GM18861 (cell line): Measurements from ENCODE around the gene RRAD.
"Not testable (repeated sequence)": the region's sequence is repeated elsewhere in the genome, so short reads cannot be mapped to it uniquely, and the experiment has no call there.

Experiments
- ATAC-seq: cut with Tn5 transposase; IDR thresholded peaks from one replicate; pipeline ENCODE4 v1.9.1; 2021; ENCODE audit not compliant: unreplicated experiment

Gene RRAD

DNA sequence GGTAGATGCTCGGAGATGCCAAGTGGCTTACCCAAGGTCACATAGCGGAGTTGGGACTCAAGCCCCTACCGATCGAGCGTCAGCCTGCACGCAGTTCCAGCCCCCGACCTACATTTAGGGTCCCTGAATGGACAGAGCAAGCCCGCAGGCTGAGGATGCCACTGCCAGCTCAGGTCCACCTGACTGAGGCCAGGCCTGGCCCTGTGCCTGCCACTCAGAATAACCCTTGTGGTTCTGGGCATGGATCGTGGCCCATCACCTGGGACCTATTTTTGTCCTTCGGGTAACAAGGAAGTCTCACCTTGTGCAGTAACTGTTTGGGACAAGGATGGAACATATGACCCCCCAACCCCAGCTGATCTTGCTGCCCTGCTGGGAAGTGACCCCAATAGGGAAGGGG, 23.7 kb downstream of the RRAD start:
- no peak for ATAC-seq

- no peak for ATAC-seq
Measured at GRCh38 chr16:66900721-66901441, 24.5 kb downstream of the RRAD start.

DNA sequence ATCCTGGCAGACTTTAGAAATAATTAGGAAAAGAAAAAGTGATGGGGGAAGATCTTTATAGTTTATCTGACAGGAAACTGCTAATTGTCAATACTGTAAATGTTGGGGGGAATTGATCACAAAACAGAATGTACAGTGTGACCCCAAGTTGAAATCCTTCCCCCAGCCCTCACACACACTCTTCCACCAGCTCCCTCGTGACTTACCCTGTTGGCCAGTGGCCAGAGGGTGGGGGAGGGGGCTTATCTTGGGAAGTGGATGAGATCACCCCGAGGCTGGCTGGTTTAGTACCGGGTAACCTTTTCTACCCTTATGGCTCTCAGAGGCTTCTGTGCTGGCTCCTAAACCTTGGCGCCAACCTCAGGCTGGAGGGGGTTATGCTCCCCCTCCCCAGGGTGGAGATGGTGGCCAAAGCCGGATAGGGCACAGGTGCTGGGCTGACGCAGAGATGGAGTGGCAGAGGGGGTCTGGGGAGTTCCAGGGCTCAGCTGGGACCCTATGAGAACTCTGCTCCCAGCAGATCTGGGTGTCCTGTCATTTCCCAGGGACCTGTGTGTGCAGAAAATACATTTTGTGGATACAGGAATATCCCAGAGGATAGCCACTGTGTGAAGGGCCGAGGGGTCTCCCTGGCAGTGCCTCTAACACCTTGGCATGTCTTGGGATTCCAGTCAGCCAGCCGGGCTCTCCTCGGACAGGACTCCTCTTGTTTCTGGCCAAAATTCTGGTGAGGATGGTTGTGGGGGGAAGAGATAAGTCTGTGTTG, 25.2 kb downstream of the RRAD start:
- ATAC-seq, result no peak

- no peak for ATAC-seq
Measured at GRCh38 chr16:66899310-66899944, 25.9 kb downstream of the RRAD start.

GRCh38 chr16:66898933-66899309, 26.4 kb downstream of the RRAD start:
- ATAC-seq, result no peak

DNA sequence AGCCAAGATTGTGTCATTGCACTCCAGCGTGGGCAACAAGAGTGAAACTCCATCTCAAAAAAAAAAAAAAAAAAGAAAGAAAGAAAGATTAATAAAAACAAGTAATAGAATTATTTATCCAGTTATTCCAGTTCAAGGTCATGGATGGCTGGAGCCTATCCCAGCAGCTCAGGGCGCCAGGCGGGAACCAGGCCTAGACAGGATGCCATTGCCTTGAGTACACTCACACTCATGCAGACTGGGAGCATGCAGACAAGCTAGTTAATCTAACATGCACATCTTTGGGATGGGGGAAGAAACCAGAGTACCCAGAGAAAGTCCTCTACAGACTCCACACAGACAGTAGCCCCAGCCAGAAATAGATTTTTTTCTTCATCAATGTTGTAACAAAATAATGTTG, 27.1 kb downstream of the RRAD start:
- no peak for ATAC-seq

- ATAC-seq, result not testable (repeated sequence)
Measured at GRCh38 chr16:66896682-66897081, 28.7 kb downstream of the RRAD start.

- ATAC-seq, result no peak
Measured at GRCh38 chr16:66895999-66896398, 29.3 kb downstream of the RRAD start.

GRCh38 chr16:66895689-66895979, 29.7 kb downstream of the RRAD start:
- no peak for ATAC-seq

DNA sequence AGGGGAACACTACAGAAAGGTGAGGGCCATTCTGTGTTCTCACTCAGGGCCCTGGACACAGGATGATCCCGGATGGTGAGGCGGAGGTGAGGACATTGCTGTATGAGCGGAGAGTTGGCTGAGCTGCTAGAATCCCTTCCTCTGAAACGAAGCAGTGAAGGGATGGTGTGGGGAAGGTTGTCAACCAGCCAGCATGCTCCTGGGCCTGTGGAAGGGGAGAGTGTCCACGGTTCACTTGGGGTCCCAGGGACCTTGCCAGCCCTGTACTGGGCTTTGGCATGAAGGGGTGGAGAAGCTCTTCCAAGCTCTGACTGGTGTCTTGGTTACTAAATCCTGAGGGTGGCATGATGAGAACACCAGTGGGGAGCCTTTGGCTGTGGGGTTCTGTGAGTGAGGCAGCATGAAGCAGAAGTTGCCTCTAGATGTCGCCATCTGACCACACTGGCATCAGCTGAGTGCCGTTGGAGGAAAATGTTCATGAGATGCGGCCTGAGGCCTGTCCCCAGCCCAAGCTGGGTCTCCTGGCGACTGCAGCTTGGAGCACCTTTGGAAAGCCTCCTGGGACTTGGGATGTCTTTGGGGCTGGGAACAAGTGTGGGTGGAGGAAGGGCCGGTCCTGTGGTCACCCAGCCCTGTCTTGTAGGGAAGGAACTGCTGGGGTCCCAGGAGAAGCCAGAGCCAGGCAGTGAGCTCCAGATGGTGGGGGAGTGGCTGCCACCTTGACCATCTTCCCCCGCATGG, 30.2 kb downstream of the RRAD start:
- ATAC-seq, result no peak

GRCh38 chr16:66894055-66894454, 31.3 kb downstream of the RRAD start:
- no peak for ATAC-seq

GRCh38 chr16:66891797-66892196, 33.5 kb downstream of the RRAD start:
- ATAC-seq, result no peak

- ATAC-seq, result no peak
Measured at GRCh38 chr16:66891360-66891759, 34.0 kb downstream of the RRAD start.

DNA sequence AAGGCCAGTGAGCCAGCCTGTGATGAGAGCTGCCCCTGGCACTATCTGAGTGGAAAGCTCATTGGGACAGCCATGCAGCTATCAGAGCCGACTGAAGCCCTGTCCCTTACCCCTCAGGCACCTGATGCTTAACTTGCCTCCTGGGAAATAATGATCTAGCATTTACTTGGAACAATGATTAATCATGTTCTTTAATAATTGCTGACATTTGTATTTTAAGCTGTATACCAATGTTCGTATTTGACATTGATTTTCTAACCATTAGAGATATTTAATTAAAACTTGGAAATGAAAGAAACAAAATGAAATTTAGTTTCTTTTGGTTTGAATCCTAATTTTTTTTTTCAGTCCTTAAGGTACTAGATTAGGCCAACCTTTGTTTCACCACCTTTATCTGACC, 34.5 kb downstream of the RRAD start:
- no peak for ATAC-seq

DNA sequence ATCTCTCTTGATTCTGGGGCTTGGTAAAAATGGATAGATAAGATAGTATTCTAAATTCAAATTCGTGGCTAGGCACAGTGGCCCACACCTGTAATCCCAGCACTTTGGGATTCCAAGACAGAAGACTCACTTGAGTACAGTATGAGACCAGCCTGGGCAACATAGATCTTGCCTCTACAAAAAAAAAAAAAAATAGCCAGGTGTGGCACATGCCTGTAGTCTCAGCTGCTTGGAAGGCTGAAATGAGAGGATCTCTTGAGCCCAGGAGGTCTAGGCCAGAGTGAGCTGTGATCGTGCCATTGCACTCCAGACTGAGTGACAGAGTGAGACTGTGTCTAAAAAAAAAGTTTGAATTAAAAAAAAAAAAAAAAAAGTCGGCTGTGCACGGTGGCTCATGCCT, 35.7 kb downstream of the RRAD start:
- no peak for ATAC-seq

DNA sequence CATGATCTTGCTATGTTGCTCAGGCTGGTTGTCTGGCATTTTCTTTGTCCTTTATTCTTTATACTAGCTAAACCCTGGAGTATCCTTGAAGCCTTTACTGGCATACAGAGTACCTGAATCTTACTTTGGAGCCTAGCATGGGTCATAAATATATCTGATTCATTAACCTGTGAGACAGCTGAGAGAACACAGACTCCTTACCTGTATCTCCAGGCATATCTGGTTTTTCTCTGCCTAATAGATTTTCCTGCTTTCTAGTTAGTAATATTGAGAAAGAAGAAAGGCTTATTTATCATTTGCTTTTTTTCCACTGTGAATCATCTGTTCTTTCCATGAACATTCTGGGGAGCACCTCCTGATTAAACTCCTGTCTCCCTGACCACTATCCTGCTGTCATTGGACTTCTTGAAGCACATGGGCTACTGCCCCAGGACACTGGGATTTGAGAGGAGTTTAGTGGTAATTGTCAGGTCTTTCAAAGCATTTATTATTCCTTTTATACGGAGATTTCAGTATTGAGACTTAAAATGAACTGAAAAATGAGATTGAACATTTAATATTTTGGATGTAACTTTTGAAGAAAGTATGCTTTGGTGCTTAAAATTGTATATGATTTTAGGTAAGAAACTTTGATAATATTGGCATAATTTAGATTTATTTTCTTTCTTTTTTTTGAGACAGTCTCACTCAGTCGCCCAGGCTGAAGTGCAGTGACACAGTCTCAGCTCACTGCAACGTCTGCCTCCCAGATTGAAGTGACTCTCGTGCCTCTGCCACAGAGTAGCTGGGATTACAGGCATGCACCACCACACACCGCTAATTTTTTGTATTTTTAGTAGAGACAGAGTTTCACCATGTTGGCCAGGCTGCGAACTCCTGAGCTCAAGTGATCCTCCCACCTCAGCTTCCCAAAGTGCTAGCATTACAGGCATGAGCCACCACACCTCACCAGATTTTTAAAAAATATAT, 36.4 kb downstream of the RRAD start:
- ATAC-seq, result no peak

DNA sequence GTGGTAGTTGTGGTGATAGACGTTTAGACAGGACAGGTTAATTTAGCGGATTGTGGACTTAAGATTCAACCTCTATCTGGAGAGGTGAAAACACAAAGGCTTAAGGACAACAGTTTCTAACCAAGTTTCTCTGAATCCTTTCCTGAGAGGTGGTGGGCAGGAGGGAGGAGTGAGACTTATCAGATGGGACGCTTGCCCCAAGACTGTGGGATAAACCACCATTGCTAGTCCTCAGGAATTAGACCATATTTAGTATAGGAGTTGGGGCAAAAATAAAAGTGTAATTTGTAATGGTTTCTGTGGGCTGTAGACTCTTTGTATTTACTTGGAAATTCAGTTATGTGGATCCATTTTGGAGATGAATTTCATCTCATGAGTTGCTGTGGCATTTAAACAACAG, 38.4 kb downstream of the RRAD start:
- ATAC-seq, result no peak

- ATAC-seq, result no peak
Measured at GRCh38 chr16:66886321-66886720, 39.0 kb downstream of the RRAD start.

DNA sequence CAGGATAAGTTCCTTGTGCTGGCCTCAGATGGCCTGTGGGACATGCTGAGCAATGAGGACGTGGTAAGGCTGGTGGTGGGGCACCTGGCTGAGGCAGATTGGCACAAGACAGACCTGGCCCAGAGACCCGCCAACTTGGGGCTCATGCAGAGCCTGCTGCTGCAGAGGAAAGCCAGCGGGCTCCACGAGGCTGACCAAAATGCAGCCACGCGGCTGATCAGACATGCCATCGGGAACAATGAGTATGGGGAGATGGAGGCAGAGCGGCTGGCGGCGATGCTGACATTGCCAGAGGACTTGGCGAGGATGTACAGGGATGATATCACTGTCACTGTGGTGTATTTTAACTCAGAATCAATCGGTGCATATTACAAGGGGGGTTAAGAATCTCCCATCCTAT, 39.8 kb downstream of the RRAD start:
- ATAC-seq, result no peak

DNA sequence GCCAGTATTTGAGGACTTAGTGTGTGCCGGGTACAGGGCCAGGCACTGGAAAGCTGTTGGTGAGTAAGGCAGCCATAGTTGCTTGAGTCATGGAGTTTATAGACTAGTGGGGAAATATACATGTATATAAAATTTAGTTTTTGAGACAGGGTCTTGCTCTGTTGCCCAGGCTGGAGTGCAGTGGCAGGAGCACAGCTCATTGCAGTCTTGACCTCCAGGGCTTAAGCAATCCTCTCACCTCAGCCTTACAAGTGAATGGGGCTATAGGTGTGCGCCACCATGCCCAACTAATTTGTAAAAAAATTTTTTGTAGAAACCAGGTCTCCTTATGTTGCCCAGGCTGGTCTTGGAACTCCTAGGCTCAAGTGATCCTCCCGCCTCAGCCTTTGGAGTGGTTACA, 42.6 kb downstream of the RRAD start:
- ATAC-seq, result no peak
